Type B pancreatic cell (in vitro differentiated cells): ENCODE data around the gene RAP1GAP2. TPM values are rescaled to one million over a fixed set of nuclear protein-coding genes. Genes with fewer than 3 reads are reported as not detected.
"Not testable (repeated sequence)": the region's sequence is repeated elsewhere in the genome, so short reads cannot be mapped to it uniquely, and the experiment has no call there.

ENCODE experiments used
- DNase-seq: peaks from one replicate; pipeline ENCODE4 v3.0.0; 2021; ENCODE audit warnings: mixed read lengths; ENCODE audit not compliant: unreplicated experiment; ENCODE audit errors: extremely low spot score
- H3K27ac Mint-ChIP-seq: 2 replicates; pipeline ENCODE4 v1.8.0; 2021; ENCODE audit warnings: mild to moderate bottlenecking, mixed read lengths
- H3K27me3 Mint-ChIP-seq: 2 replicates; pipeline ENCODE4 v1.8.0; 2021; ENCODE audit warnings: mixed read lengths
- H3K36me3 Mint-ChIP-seq: 2 replicates; pipeline ENCODE4 v1.8.0; 2021; ENCODE audit warnings: mixed read lengths
- H3K4me1 Mint-ChIP-seq: one replicate; pipeline ENCODE4 v1.8.0; 2021; ENCODE audit warnings: mixed read lengths; ENCODE audit not compliant: unreplicated experiment
- H3K4me3 Mint-ChIP-seq: 2 replicates; pipeline ENCODE4 v1.8.0; 2021; ENCODE audit warnings: mild to moderate bottlenecking, mixed read lengths
- H3K9me3 Mint-ChIP-seq: 2 replicates; pipeline ENCODE4 v1.8.0; 2021; ENCODE audit warnings: mixed read lengths
- total RNA-seq: library from RNA; stranded (reverse); gene quantifications from 2 replicates; pipeline ENCODE4 v1.2.1, GENCODE V29; 2021; ENCODE audit warnings: low replicate concordance
- TF ChIP-seq, protein P1 (sequence below): fragments of 200-600 bp; sonication (generic); conservative IDR thresholded peaks from 2 replicates; pipeline ENCODE4 v1.5.0; 2021; ENCODE audit warnings: antibody characterized with exemption, mild to moderate bottlenecking

RAP1GAP2 gene
- total RNA-seq, 1 donor from 2014 or later = 49.7 TPM

DNA sequence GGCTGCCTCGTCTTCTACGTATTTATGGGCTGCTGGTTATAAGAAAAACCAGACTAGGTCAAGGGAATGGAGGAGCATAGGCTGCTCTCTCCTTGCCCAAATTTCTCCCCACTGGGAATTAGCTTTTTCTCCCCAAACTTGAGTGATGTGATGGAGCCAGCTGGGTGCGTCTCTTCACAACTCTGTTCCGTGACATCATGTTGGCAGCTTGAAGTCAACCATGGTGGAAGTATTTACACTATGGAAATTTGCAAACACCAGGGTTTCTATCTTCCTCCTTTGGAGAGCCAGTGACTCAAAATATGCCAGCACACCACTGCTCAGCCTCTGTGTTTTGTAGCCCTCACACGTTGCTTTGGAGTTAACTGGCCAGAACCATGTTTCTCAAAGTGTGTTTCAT is 189.1 kb downstream of the RAP1GAP2 start:
- no peaks in the 10 kb centered on the region for H3K4me1 Mint-ChIP-seq
- no peaks in the 10 kb centered on the region for H3K9me3 Mint-ChIP-seq
- no peaks in the 10 kb centered on the region for H3K27me3 Mint-ChIP-seq
- no peak overlapping the region for H3K4me3 Mint-ChIP-seq
- peaks cover 9% of the 10 kb centered on the region for H3K36me3 Mint-ChIP-seq
- DNase-seq = no peak
- no peak overlapping the region for H3K27ac Mint-ChIP-seq
- TF ChIP-seq, protein P1, sequence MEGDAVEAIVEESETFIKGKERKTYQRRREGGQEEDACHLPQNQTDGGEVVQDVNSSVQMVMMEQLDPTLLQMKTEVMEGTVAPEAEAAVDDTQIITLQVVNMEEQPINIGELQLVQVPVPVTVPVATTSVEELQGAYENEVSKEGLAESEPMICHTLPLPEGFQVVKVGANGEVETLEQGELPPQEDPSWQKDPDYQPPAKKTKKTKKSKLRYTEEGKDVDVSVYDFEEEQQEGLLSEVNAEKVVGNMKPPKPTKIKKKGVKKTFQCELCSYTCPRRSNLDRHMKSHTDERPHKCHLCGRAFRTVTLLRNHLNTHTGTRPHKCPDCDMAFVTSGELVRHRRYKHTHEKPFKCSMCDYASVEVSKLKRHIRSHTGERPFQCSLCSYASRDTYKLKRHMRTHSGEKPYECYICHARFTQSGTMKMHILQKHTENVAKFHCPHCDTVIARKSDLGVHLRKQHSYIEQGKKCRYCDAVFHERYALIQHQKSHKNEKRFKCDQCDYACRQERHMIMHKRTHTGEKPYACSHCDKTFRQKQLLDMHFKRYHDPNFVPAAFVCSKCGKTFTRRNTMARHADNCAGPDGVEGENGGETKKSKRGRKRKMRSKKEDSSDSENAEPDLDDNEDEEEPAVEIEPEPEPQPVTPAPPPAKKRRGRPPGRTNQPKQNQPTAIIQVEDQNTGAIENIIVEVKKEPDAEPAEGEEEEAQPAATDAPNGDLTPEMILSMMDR = no peak

DNA sequence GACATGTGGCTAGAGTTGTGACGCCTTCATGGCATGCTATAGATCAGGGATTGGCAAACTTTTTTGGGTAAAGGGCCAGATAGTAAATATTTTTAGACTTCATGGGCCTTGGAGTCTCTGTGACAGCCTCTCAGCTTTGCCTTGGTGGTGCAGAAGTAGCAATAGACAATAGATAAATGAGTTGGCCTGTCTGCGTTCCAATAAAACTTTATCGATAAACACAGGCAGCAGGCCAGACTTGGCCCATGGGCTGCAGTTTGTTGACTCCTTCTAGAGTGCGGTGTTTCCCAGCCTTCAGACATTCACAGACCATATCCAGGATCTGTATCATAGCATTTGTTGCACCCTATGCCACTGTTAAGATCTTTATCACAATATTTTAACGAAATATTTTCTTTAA is 190.7 kb downstream of the RAP1GAP2 start:
- H3K4me3 Mint-ChIP-seq = no peak overlapping the region
- H3K4me1 Mint-ChIP-seq = no peaks in the 10 kb centered on the region
- H3K9me3 Mint-ChIP-seq = no peaks in the 10 kb centered on the region
- no peak for DNase-seq
- H3K27ac Mint-ChIP-seq = no peak overlapping the region
- peaks cover 9% of the 10 kb centered on the region for H3K36me3 Mint-ChIP-seq
- H3K27me3 Mint-ChIP-seq = no peaks in the 10 kb centered on the region
- TF ChIP-seq, protein P1 = no peak

DNA sequence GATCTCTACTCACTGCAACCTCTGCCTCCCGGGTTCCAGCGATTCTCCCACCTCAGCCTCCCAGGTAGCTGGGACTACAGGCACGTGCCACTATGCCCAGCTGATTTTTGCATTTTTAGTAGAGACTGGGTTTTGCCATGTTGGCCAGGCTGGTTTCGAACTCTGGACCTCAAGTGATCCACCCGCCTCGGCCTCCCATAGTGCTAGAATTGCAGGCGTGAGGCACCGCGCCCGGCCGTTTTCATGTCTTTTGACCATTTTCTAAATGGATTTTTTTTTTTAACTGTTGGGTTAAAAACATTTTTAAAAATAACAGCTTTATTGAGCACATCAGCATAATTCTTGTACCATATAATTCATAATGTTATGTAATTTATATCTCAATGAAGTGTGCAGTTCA is 193.2 kb downstream of the RAP1GAP2 start:
- peak; percentile 15 for DNase-seq
- H3K27ac Mint-ChIP-seq, H3K4me3 Mint-ChIP-seq, H3K9me3 Mint-ChIP-seq, H3K4me1 Mint-ChIP-seq, H3K36me3 Mint-ChIP-seq, H3K27me3 Mint-ChIP-seq: not testable (repeated sequence)

DNA sequence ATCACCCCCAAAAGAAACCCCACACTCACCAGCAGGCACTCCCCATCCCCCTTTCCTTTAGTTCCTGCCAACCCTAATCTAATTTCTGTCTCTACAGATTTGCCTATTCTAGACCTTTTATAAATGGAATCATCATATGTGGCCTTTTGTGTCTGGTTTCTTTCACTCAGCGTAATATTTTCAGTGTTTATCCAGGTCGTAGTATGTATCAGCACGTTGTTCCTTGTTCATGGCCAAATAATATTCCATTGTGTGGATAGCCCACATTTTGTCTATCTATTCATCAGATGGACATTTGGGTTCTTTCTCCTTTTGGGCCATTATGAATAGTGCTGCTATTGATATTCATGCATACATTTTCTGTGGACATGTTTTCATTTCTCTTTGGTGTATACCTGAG is 193.6 kb downstream of the RAP1GAP2 start:
- Mint-ChIP-seq H3K4me1 (no peaks in the 10 kb centered on the region), H3K36me3 (peaks cover 9% of the 10 kb centered on the region), H3K27ac (no peak overlapping the region), H3K4me3 (no peak overlapping the region), H3K27me3 (no peaks in the 10 kb centered on the region), H3K9me3 (no peaks in the 10 kb centered on the region)
- TF ChIP-seq, protein P1 = no peak
- no peak for DNase-seq

DNA sequence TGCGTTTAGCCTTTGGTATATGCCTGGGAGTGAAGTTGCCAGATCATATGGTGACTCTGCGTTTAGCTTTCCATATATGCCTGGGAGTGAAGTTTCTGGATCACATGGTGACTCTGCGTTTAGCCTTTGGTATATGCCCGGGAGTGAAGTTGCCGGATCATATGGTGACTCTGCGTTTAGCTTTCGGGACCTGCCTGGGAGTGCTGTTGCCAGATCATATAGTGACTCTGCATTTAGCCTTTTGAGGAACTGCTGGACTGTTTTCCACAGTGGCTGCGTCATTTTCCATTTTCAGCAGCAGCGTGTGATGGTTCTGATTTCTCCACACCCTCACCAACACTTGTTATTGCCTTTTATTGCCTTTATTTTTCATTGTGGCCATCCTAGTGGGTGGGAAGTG is 194.2 kb downstream of the RAP1GAP2 start:
- peak; percentile 20 for DNase-seq
- H3K27me3 Mint-ChIP-seq = no peaks in the 10 kb centered on the region
- H3K9me3 Mint-ChIP-seq = no peaks in the 10 kb centered on the region
- TF ChIP-seq, protein P1 = no peak
- peaks cover 5% of the 10 kb centered on the region for H3K4me1 Mint-ChIP-seq
- no peak overlapping the region for H3K4me3 Mint-ChIP-seq
- no peak overlapping the region for H3K27ac Mint-ChIP-seq
- H3K36me3 Mint-ChIP-seq = peaks cover 9% of the 10 kb centered on the region

DNA sequence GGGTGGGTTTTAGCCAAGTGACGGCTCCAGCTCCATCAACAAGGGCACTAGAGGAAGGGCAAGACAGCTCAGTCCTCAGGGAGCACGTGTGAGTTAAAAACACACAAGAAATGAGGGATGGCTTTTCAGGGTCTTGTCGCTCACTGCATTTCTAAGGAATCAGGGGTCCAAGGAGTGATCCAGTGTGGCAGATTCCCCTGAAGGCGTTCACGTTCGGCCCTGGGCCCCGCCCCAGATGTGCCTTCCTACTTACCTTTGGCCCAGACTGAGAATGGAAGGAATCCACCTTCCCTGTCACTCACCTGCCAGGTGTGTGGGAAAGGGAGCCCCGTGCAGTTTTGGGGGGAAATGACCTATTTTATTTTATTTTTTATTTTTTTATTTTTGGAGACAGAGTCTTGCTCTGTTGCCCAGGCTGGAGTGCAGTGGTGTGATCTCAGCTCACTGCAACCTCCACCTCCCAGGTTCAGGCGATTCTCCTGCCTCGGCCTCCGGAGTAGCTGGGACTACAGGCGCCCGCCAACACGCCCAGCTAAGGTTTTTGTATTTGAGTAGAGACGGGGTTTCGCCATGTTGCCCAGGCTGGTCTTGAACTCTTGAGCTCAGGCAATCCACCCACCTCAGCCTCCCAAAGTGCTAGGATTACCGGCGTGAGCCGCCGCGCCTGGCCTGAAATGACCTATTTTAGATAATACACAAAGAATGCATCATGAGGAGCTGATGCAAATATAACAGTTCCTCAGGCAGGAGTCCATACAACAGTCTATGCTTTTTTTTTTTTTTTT is 195.3 kb downstream of the RAP1GAP2 start:
- not testable (repeated sequence) for H3K9me3 Mint-ChIP-seq, H3K36me3 Mint-ChIP-seq, H3K27ac Mint-ChIP-seq, DNase-seq, H3K27me3 Mint-ChIP-seq, H3K4me3 Mint-ChIP-seq
- H3K4me1 Mint-ChIP-seq = peaks cover 17% of the 10 kb centered on the region
